GM19240 (cell line): ENCODE data around the gene EML6.

Experiments
- DNase-seq: peaks from one replicate; pipeline ENCODE4 v3.0.0; 2011; ENCODE audit warnings: low spot score; ENCODE audit not compliant: insufficient read length

EML6 gene

DNA sequence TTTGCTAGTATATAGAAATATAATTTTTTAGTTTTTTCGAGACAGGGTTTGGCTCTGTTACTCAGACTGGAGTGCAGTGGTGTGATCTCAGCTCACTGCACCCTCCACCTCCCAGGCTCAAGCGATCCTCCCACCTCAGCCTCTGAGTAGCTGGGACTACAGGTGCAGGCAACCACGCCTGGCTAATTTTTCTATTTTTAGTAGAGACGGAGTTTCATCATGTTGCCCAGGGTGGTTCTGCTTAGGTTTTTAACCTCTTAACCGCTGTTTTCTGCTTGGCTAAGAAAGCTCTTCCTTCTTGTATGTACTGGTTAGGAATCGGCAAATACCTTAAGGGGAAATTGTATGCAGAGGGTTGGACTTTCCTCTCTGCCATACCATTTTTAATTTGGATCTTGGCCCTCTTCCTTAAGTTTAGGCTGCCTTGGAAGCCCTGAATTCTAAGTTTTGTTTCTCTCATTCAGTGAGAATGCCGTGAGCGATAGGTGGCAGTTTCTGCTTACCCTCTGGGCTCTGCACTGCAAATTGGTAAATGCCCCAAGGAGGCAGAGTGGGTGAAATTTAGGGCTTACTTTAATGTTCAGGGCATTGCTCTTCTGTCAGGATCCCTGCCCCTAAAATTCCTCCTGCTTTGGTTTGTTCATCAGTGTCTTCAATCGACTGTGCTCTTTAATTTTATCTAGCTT lies 32.3 kb downstream of the EML6 start:
- no peak for DNase-seq

GRCh38 chr2:54757500-54757899 lies 34.0 kb downstream of the EML6 start:
- no peak for DNase-seq

DNA sequence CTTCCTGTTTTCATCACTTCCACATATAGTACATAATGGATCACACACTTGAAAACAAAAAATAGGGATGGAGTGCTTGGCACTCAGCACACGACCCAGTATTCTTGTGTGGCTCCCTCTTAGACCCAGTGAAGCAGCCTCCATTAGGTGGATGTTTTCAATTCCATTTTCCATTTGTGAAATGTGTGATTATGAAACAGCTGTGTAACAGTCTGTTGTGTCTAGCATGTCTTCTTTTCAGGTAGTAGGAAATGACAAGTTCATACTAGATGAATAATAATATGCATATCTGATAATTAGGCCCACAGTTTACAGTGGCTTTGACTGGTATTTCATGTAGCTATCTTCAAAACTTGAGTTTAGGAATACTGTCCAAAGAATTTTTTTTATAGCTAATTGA lies 35.5 kb downstream of the EML6 start:
- DNase-seq = no peak

DNA sequence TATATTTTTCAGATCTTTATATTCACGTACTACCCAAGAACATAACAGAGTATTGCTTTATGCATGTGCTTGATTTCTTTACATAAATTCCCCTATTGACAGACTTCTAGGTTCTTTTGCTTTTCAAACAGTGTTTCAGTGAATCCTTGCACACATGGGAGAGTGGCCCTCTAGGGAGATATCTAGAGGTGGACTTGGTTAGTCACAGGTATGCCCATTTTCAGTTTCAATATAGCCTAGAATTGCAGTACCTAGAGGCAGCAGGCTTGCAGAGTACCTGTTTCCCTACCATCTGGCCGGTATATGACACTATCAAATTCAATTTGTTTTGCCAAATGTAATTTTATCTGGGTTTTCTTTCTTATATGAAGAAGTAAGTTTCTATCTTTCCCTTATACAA lies 36.8 kb downstream of the EML6 start:
- no peak for DNase-seq

- no peak for DNase-seq
Observed at GRCh38 chr2:54763636-54764291, 40.3 kb downstream of the EML6 start.

DNA sequence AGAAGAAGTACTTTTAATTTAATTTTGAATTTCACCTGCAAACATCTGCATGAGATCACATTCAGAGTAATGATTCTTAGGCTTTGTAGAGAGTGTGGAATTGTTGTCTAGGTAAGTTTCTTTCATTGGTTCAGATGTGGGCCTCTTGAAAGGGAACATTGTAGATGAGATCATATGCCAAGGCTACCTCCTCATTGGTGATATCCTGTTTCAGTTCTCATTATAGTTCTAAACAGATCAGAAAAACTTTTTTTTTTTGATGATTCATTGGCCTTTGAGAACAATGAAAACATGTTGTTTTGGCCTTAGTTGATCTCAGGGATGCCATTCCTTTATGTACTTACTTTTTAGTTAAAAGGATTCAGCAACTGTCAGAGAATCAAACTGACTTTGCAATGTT lies 44.5 kb downstream of the EML6 start:
- no peak for DNase-seq

- DNase-seq = no peak
Observed at GRCh38 chr2:54768772-54769428, 45.4 kb downstream of the EML6 start.

DNA sequence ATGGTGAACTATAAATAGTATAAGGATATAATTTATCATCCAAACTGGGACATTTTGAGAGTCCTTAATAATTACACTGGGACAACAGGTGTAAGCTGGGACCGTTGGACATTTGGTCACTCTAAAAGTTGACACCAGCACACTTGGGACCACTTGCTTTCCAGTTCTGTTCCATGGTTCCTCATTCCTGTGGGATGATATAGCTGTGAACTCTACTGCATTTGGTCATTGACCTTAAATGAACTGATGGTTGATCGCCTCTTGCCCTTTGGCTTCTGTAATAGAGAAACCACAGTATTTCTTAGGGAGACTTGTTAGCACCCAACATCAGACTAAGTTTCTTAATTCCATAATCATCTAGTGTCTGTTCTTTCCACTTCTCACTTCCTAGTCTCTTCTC lies 46.7 kb downstream of the EML6 start:
- DNase-seq = no peak

DNA sequence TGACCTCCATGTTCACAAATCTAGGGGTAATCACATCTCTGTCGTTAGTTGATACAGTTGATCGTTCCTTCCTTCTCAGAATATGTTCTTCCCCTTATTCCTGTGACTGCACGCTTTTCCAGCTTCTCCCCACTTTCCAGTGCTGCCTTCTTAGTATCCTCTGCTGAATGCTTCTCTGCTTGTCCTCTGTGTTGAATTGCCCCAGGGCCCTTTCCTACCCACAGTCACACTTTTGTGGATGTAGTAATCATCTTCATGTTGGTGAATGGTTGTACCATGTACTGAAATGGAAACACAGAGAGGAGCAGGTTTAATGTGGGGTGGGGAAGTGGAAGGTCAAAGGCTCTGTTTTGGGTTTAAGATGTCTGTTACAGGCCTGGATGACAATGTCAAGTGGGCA lies 47.2 kb downstream of the EML6 start:
- DNase-seq = no peak

GRCh38 chr2:54771166-54771885 lies 47.9 kb downstream of the EML6 start:
- DNase-seq = no peak

- DNase-seq = no peak
Observed at GRCh38 chr2:54772110-54772509, 48.6 kb downstream of the EML6 start.

- no peak for DNase-seq
Observed at GRCh38 chr2:54772531-54772930, 49.1 kb downstream of the EML6 start.

DNA sequence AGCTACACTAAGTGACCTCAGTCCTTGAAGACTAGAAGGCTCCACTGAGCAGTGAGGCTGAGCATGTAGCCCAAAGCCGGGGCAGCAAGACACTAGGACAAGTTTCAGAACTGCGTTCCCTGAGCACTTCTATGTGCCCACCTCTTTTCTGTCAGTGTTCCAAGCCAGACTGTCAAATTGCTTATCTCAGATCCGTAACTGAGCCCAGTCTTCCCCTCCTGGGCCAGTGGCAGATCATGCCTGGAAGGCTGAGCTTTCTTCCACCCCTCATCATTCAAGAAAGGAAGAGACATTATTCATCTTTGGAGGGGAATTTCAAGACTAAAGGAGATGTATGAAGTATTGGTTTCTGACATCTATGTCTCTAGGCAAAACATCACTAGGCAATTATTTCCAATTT lies 49.8 kb downstream of the EML6 start:
- DNase-seq = no peak

DNA sequence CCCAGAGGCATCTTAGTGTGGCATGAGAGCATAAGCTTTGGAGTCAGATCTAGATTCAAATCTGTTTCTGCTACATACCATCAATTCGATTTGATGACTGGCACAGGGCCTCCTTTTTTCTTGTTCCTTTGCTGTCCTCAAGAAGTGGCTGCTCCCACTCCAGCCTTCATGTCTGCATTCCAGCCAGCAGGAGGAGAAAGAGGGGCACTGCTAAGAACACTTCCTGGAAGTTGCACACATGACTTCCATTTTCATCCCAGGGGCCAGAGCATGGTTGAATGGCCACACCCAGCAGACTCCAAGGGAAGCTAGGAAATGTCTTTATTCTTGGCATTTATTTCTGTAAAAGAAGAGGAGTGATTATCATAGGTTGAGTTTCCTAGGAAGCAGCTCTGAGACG lies 50.4 kb downstream of the EML6 start:
- DNase-seq = no peak

- no peak for DNase-seq
Observed at GRCh38 chr2:54775710-54776109, 52.2 kb downstream of the EML6 start.

- no peak for DNase-seq
Observed at GRCh38 chr2:54776494-54776893, 53.0 kb downstream of the EML6 start.

DNA sequence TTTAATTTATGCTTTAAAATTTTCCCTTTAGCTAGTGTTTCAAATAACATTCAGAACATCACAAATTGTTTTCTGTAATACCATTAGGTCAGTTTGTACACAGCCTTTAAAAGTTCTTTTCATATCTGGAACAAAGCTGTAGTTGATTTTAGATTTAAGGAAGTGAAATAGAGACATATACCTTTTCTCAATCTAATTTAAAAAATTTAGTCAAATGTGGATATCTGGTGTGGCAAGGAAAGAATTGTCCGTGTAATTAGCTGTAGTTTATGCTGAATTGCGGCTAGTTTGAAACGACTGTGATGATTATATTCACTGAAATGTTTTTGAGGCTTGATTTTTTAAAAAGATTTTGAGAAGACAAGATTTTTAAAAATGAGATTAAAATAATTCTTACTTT lies 59.9 kb downstream of the EML6 start:
- no peak for DNase-seq

DNA sequence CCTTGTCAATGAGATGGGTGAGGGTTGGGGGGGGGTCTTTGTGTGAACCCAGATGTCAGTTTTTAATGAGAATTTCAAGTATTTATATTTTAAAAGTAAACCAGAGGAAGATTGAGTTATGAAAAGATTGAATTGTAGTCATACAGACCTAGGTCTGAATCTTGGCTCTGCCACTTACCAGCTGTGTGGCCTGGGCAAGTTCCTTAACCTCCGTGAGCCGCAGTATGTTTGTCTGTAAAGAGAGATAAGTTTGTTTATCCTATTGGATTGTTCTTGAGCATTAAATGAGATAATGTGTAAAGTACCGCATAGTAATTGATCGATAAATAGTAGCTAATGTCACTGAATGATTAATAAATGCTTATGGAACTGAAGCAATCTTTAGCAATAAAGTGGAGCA lies 63.8 kb downstream of the EML6 start:
- DNase-seq = no peak

- DNase-seq = no peak
Observed at GRCh38 chr2:54787755-54788366, 64.4 kb downstream of the EML6 start.

DNA sequence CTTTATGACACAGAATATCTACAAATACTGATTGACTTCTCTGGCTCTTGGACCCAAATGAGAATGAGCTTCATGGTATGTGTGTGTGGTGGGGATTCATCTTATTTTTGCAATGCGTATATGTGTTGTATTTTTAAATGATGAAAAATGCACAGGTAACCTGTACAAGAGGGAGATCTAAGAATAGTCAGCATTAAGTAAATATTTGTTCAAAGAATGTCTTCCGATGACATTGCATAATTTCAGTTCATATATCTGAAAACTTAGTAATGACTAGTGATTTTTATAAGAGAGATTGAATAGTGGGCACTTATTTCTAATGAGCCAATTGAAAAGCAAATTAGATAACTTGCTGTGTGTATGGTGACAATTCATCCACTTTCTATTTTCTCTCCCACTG lies 66.4 kb downstream of the EML6 start:
- no peak for DNase-seq

DNA sequence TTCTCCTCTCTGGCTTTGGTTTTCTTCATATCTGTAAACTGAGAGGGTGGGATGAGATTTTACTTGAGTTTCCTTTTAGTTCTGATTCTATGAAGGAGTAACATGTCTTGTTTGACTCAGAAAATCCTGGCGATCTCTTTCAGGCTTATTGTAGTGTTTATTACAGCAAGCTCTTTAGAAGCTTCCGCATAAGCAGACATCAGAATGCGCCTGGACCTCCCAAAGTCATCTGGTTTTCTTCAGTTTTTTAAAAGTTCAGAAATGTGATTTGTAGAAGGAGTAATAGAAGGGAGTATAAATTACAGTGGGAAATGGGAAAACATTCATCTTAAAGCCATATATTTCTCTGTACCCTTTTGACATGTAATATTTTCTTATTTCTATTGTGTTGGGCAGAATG lies 68.4 kb downstream of the EML6 start:
- no peak for DNase-seq

GRCh38 chr2:54797307-54797706 lies 73.8 kb downstream of the EML6 start:
- no peak for DNase-seq
